ENCODE results near the gene PACSIN3.

DNA sequence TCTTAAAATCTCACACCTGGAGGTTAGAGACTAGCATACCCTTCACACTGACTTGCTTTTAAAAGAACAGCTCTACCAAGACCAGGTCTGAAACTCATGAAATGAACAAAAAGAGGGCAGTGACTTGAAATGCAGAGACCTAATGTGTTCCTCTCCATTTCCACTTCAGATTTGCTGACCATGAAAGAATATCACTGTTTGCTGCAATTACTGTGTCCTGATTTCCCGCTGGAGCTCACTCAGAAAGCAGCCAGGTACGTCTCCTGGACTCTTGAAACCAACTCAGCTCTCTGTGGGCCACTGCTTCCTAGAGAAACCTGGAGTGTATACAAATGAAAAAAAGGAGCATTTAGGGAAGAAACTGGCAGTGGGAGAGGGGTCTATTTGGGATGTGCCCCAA, 48.8 kb downstream of the PACSIN3 start:
- TF ChIP-seq, protein P1, sequence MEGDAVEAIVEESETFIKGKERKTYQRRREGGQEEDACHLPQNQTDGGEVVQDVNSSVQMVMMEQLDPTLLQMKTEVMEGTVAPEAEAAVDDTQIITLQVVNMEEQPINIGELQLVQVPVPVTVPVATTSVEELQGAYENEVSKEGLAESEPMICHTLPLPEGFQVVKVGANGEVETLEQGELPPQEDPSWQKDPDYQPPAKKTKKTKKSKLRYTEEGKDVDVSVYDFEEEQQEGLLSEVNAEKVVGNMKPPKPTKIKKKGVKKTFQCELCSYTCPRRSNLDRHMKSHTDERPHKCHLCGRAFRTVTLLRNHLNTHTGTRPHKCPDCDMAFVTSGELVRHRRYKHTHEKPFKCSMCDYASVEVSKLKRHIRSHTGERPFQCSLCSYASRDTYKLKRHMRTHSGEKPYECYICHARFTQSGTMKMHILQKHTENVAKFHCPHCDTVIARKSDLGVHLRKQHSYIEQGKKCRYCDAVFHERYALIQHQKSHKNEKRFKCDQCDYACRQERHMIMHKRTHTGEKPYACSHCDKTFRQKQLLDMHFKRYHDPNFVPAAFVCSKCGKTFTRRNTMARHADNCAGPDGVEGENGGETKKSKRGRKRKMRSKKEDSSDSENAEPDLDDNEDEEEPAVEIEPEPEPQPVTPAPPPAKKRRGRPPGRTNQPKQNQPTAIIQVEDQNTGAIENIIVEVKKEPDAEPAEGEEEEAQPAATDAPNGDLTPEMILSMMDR (IDR thresholded peaks at IDR 0.05 in 2 of 3, conservative IDR thresholded peaks at IDR 0.05 in 1 of 3; ENCODE audit: borderline replicate concordance in 1 of 3, insufficient read depth in 1 of 3, low read depth in 2 of 3, low read length in 2 of 3) = no peak
- TF ChIP-seq POLR2AphosphoS5 (IDR thresholded peaks at IDR 0.05; ENCODE audit: low read depth, low read length) = no peak
- TF ChIP-seq ZNF274 (IDR thresholded peaks at IDR 0.05; ENCODE audit: low read depth, low read length) = no peak
- TF ChIP-seq ZFX (IDR thresholded peaks at IDR 0.05) = no peak
- TF ChIP-seq ELF1 (IDR thresholded peaks at IDR 0.05; ENCODE audit: borderline replicate concordance, low read depth) = no peak
- TF ChIP-seq SRF (IDR thresholded peaks at IDR 0.05; ENCODE audit: low read depth) = no peak
- TF ChIP-seq RAD21 (IDR thresholded peaks at IDR 0.05; ENCODE audit: low read depth) = no peak

Measured in HCT116 (cell line).